OCI-LY3 (cell line): Measurements from ENCODE around the gene C3AR1.

Experiments
- EZH2phosphoT487 ChIP-seq: fragments of 200-600 bp; shearing (Covaris generic); IDR thresholded peaks from 2 replicates; pipeline ENCODE4 v1.6.1; 2018; ENCODE audit warnings: antibody characterized with exemption, mixed run types, low read depth
- TF ChIP-seq, protein P1 (sequence below): fragments of 200-600, 300-600 bp; sonication (generic); IDR thresholded peaks from 2 replicates; pipeline ENCODE4 v1.5.1; 2014; ENCODE audit warnings: antibody characterized with exemption, low read length, low read depth

DNA sequence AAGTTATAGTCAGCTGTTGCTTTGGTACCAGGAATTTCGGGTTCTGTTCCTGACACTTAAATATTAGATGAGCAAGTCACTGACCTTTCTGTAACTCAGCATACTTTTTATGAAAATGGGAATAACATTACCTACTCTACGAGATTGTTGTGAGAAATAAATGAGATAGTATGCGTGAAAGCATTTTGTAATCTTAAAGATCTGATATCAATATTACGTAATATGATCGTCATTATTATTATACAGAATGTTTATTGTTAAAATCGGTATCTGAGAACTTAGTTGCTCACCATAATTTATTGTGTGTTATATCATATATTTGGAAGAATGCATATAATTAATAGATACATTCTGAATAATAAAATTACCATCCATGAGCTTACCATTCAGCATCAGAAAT lies 9.8 kb upstream of the C3AR1 start:
- TF ChIP-seq, protein P1, sequence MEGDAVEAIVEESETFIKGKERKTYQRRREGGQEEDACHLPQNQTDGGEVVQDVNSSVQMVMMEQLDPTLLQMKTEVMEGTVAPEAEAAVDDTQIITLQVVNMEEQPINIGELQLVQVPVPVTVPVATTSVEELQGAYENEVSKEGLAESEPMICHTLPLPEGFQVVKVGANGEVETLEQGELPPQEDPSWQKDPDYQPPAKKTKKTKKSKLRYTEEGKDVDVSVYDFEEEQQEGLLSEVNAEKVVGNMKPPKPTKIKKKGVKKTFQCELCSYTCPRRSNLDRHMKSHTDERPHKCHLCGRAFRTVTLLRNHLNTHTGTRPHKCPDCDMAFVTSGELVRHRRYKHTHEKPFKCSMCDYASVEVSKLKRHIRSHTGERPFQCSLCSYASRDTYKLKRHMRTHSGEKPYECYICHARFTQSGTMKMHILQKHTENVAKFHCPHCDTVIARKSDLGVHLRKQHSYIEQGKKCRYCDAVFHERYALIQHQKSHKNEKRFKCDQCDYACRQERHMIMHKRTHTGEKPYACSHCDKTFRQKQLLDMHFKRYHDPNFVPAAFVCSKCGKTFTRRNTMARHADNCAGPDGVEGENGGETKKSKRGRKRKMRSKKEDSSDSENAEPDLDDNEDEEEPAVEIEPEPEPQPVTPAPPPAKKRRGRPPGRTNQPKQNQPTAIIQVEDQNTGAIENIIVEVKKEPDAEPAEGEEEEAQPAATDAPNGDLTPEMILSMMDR: no peak
- TF ChIP-seq EZH2phosphoT487: no peak
